ENCODE data around the gene ACAA1.

DNA sequence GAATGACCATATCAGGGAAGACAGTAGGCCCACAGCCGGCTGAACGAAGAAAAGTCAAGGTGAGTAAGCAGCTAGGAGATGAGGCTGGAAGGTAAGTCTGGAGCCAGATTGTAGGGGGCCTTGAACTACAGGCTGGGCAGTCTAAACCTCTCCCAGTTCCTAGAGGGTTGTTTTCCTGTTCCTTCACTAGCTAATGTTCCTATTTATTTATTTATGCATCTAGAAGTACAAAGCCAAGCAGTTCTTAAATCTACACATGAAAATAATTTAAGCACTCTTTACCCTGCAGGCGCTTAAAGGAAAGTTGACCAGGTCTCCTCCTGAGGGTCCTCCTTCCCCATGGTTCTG, 3.7 kb downstream of the ACAA1 start:
- no peak for TF ChIP-seq POLR2A (IDR thresholded peaks at IDR 0.05)
- TF ChIP-seq, protein P1, sequence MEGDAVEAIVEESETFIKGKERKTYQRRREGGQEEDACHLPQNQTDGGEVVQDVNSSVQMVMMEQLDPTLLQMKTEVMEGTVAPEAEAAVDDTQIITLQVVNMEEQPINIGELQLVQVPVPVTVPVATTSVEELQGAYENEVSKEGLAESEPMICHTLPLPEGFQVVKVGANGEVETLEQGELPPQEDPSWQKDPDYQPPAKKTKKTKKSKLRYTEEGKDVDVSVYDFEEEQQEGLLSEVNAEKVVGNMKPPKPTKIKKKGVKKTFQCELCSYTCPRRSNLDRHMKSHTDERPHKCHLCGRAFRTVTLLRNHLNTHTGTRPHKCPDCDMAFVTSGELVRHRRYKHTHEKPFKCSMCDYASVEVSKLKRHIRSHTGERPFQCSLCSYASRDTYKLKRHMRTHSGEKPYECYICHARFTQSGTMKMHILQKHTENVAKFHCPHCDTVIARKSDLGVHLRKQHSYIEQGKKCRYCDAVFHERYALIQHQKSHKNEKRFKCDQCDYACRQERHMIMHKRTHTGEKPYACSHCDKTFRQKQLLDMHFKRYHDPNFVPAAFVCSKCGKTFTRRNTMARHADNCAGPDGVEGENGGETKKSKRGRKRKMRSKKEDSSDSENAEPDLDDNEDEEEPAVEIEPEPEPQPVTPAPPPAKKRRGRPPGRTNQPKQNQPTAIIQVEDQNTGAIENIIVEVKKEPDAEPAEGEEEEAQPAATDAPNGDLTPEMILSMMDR (IDR thresholded peaks at IDR 0.05): no peak
